ENCODE results near the gene TEX22. TPM values are rescaled to one million over a fixed set of nuclear protein-coding genes. Genes with fewer than 3 reads are reported as not detected.

The TEX22 gene
- total RNA-seq, 1 donor from 2014 or later, result 0.46 TPM

Other genes with a start within 250 kb of the TEX22 start
- gene JAG2, start 229.8 kb upstream of the TEX22 start, total RNA-seq, result 2.4 and 2.7 TPM in 2 replicates
- 73.0 and 87.4 TPM in 2 replicates for gene NUDT14, start 217.2 kb upstream of the TEX22 start, total RNA-seq
- 45.8 and 48.9 TPM in 2 replicates for gene BTBD6, start 150.0 kb upstream of the TEX22 start, total RNA-seq
- 33.2 and 48.4 TPM in 2 replicates for gene BRF1, start 97.5 kb upstream of the TEX22 start, total RNA-seq
- 105 and 114 TPM in 2 replicates for gene PACS2, start 83.8 kb upstream of the TEX22 start, total RNA-seq
- gene MTA1, start 21.3 kb downstream of the TEX22 start, total RNA-seq, result 68.3 and 75.0 TPM in 2 replicates
- 101 and 128 TPM in 2 replicates for gene CRIP2, start 76.3 kb downstream of the TEX22 start, total RNA-seq
- gene CRIP1, start 88.3 kb downstream of the TEX22 start, total RNA-seq, result 2.0 and 11.1 TPM in 2 replicates
- 7.1 and 7.5 TPM in 2 replicates for gene TEDC1, start 92.7 kb downstream of the TEX22 start, total RNA-seq
- gene TMEM121, start 128.0 kb downstream of the TEX22 start, total RNA-seq, result 10.1 and 13.4 TPM in 2 replicates

Measured in kidney epithelial cell (primary cell).